Vagina (tissue), 2 donors: ENCODE results near the gene CEACAM21.

Source experiments
- CTCF ChIP-seq, 3 experiments: fragments of 450-650 bp in 2 of 3; fragments of 200-600 bp in 1 of 3; sonication (generic) in 1 of 3; IDR thresholded peaks; one replicate each; pipeline ENCODE4 v1.5.1; 2017 to 2019; ENCODE audit warnings: antibody characterized with exemption in 3 of 3, mild to moderate bottlenecking in 2 of 3, moderate library complexity in 2 of 3
- POLR2A ChIP-seq, 2 donors: fragments of 450-650 bp; IDR thresholded peaks; one replicate each; pipeline ENCODE4 v1.6.1; 2017; ENCODE audit warnings: antibody characterized with exemption in 2 of 2, mild to moderate bottlenecking in 2 of 2, moderate library complexity in 2 of 2

- no peak for TF ChIP-seq CTCF (IDR thresholded peaks at IDR 0.05)
- no peak for TF ChIP-seq POLR2A (IDR thresholded peaks at IDR 0.05)
Measured at GRCh38 chr19:41569481-41570150, 6.3 kb upstream of the CEACAM21 start.
